PC-9 (cell line): ENCODE data around the gene TGFB1.

Experiments used
- EZH2 ChIP-seq: fragments of 200-600 bp; sonication (generic); IDR thresholded peaks from 2 replicates; pipeline ENCODE4 v1.8.0; 2017; ENCODE audit warnings: antibody characterized with exemption, low read depth
- TF ChIP-seq, protein P1 (sequence below): fragments of 200-600 bp; sonication (generic); conservative IDR thresholded peaks from 2 replicates; pipeline ENCODE4 v1.6.1; 2017; ENCODE audit warnings: mixed run types, antibody characterized with exemption, mild to moderate bottlenecking, moderate library complexity

DNA sequence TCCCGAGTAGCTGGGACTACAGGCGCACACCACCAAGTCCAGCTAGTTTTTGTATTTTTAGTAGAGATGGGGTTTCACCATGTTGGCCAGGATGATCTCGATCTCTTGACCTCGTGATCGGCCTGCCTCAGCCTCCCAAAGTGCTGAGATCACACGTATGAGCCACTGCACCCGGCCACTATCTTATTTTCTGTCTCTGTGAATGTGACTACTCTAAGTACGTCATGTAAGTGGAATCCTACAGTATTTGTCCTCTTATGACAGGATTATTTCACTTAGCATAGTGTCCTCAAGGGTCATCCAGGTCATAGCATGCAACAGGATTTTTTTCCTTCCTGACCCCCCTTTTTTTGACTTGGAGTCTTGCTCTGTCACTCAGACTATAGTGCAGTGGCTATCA is 17.8 kb upstream of the TGFB1 start:
- TF ChIP-seq, protein P1, sequence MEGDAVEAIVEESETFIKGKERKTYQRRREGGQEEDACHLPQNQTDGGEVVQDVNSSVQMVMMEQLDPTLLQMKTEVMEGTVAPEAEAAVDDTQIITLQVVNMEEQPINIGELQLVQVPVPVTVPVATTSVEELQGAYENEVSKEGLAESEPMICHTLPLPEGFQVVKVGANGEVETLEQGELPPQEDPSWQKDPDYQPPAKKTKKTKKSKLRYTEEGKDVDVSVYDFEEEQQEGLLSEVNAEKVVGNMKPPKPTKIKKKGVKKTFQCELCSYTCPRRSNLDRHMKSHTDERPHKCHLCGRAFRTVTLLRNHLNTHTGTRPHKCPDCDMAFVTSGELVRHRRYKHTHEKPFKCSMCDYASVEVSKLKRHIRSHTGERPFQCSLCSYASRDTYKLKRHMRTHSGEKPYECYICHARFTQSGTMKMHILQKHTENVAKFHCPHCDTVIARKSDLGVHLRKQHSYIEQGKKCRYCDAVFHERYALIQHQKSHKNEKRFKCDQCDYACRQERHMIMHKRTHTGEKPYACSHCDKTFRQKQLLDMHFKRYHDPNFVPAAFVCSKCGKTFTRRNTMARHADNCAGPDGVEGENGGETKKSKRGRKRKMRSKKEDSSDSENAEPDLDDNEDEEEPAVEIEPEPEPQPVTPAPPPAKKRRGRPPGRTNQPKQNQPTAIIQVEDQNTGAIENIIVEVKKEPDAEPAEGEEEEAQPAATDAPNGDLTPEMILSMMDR, result no peak
- no peak for TF ChIP-seq EZH2
